Activated T-helper 1 cell treated with anti-CD3 and anti-CD28 coated beads, Interleukin-12 subunit alpha, Interleukin-12 subunit beta, Interleukin-2, Interleukin-4 antibody, amounts not matched to agents 30 ng/mL and 10 ng/mL and 1 ng/mL, durations not matched to agents 14 hours and 24 hours and 36 hours (primary cell): ENCODE data around the gene COL4A2. TPM values are rescaled to one million over a fixed set of nuclear protein-coding genes. Genes with fewer than 3 reads are reported as not detected.

Source experiments
- DNase-seq: peaks from one replicate; pipeline ENCODE4 v3.0.0; 2021; ENCODE audit warnings: low spot score
- H3K27ac Mint-ChIP-seq: one replicate; pipeline ENCODE4 v1.8.0; 2021; ENCODE audit warnings: mild to moderate bottlenecking, mixed read lengths
- H3K27me3 Mint-ChIP-seq: one replicate; pipeline ENCODE4 v1.8.0; 2022; ENCODE audit warnings: mild to moderate bottlenecking, moderate library complexity, mixed read lengths; ENCODE audit not compliant: insufficient read depth
- H3K36me3 Mint-ChIP-seq: one replicate; pipeline ENCODE4 v1.8.0; 2021; ENCODE audit warnings: low read depth, mixed read lengths
- H3K4me1 Mint-ChIP-seq: one replicate; pipeline ENCODE4 v1.8.0; 2021; ENCODE audit warnings: low read depth, mixed read lengths
- H3K4me3 Mint-ChIP-seq: one replicate; pipeline ENCODE4 v1.8.0; 2021; ENCODE audit warnings: mild to moderate bottlenecking, moderate library complexity, mixed read lengths
- H3K9me3 Mint-ChIP-seq: one replicate; pipeline ENCODE4 v1.8.0; 2021; ENCODE audit warnings: mixed read lengths
- intact Hi-C: fragments of 100-400 bp; cut with micrococcal nuclease; formaldehyde crosslinking; loops from one replicate; pipeline ENCODE4 v1.15.1; 2024
- total RNA-seq: library from RNA; stranded (reverse); gene quantifications from 2 replicates; pipeline ENCODE4 v1.2.3, GENCODE V29; 2022

Gene COL4A2
- total RNA-seq, 1 donor from 2014 or later = not detected

- no peaks in the 10 kb centered on the region for H3K4me1 Mint-ChIP-seq
- H3K27ac Mint-ChIP-seq = no peak overlapping the region
- no peak overlapping the region for H3K4me3 Mint-ChIP-seq
- intact Hi-C loops = no loop called here
- DNase-seq = no peak
- no peaks in the 10 kb centered on the region for H3K9me3 Mint-ChIP-seq
- no peaks in the 10 kb centered on the region for H3K36me3 Mint-ChIP-seq
- peaks cover 33% of the 10 kb centered on the region for H3K27me3 Mint-ChIP-seq
Measured at GRCh38 chr13:110374431-110375370, 67.6 kb downstream of the COL4A2 start.

GRCh38 chr13:110376120-110376519, 69.0 kb downstream of the COL4A2 start:
- Mint-ChIP-seq H3K27me3 (peaks cover 32% of the 10 kb centered on the region), H3K9me3 (peaks cover 8% of the 10 kb centered on the region), H3K27ac (no peak overlapping the region), H3K36me3 (no peaks in the 10 kb centered on the region), H3K4me3 (no peak overlapping the region), H3K4me1 (peaks cover 6% of the 10 kb centered on the region)
- DNase-seq = no peak
- intact Hi-C loops = no loop called here

GRCh38 chr13:110377178-110377825, 70.2 kb downstream of the COL4A2 start:
- H3K4me3 Mint-ChIP-seq = no peak overlapping the region
- no peaks in the 10 kb centered on the region for H3K36me3 Mint-ChIP-seq

GRCh38 chr13:110377826-110378201, 70.7 kb downstream of the COL4A2 start:
- H3K27me3 Mint-ChIP-seq = peaks cover 24% of the 10 kb centered on the region
- H3K4me1 Mint-ChIP-seq = peaks cover 12% of the 10 kb centered on the region
- H3K9me3 Mint-ChIP-seq = peaks cover 18% of the 10 kb centered on the region
- no peak overlapping the region for H3K4me3 Mint-ChIP-seq
- no peak for DNase-seq
- no peaks in the 10 kb centered on the region for H3K36me3 Mint-ChIP-seq
- intact Hi-C loops = no loop called here
- H3K27ac Mint-ChIP-seq = no peak overlapping the region

More at GRCh38 chr13:110377178-110377825, 70.2 kb downstream of the COL4A2 start:
- Mint-ChIP-seq H3K4me1 (peaks cover 12% of the 10 kb centered on the region), H3K27me3 (peaks cover 27% of the 10 kb centered on the region), H3K27ac (no peak overlapping the region), H3K9me3 (peaks cover 18% of the 10 kb centered on the region)
- intact Hi-C loops = no loop called here
- DNase-seq = no peak

- Mint-ChIP-seq H3K9me3 (peaks cover 18% of the 10 kb centered on the region), H3K4me3 (no peak overlapping the region), H3K27me3 (peaks cover 17% of the 10 kb centered on the region), H3K27ac (no peak overlapping the region), H3K4me1 (peaks cover 12% of the 10 kb centered on the region), H3K36me3 (no peaks in the 10 kb centered on the region)
- intact Hi-C loops = no loop called here
- no peak for DNase-seq
Measured at GRCh38 chr13:110379358-110379757, 72.3 kb downstream of the COL4A2 start.

- peaks cover 22% of the 10 kb centered on the region for H3K9me3 Mint-ChIP-seq
- DNase-seq = no peak
- H3K27ac Mint-ChIP-seq = no peak overlapping the region
- intact Hi-C loops = no loop called here
- H3K4me1 Mint-ChIP-seq = peaks cover 12% of the 10 kb centered on the region
- no peaks in the 10 kb centered on the region for H3K36me3 Mint-ChIP-seq
- H3K4me3 Mint-ChIP-seq = no peak overlapping the region
- peaks cover 13% of the 10 kb centered on the region for H3K27me3 Mint-ChIP-seq
Measured at GRCh38 chr13:110379905-110380341, 72.8 kb downstream of the COL4A2 start.

- Mint-ChIP-seq H3K4me3 (no peak overlapping the region), H3K4me1 (peaks cover 12% of the 10 kb centered on the region), H3K9me3 (peaks cover 22% of the 10 kb centered on the region), H3K36me3 (no peaks in the 10 kb centered on the region), H3K27ac (peak overlapping the region; percentile 18), H3K27me3 (peaks cover 10% of the 10 kb centered on the region)
- intact Hi-C loops = no loop called here
- DNase-seq = no peak
Measured at GRCh38 chr13:110380359-110381028, 73.4 kb downstream of the COL4A2 start.

GRCh38 chr13:110381029-110381360, 73.9 kb downstream of the COL4A2 start:
- Mint-ChIP-seq H3K27me3 (peaks cover 10% of the 10 kb centered on the region), H3K36me3 (no peaks in the 10 kb centered on the region), H3K27ac (peak overlapping the region; percentile 55), H3K4me3 (no peak overlapping the region), H3K9me3 (peaks cover 22% of the 10 kb centered on the region), H3K4me1 (peaks cover 12% of the 10 kb centered on the region)
- no peak for DNase-seq
- intact Hi-C loops = no loop called here

- no peak overlapping the region for H3K27ac Mint-ChIP-seq
- H3K4me1 Mint-ChIP-seq = peaks cover 12% of the 10 kb centered on the region
- intact Hi-C loops = loop anchor here (2.0 kb wide), 1 partner anchor 23 kb away; no protein-coding TSS in a partner anchor
- peaks cover 22% of the 10 kb centered on the region for H3K9me3 Mint-ChIP-seq
- H3K4me3 Mint-ChIP-seq = no peak overlapping the region
- H3K27me3 Mint-ChIP-seq = peaks cover 8% of the 10 kb centered on the region
- DNase-seq = no peak
- H3K36me3 Mint-ChIP-seq = no peaks in the 10 kb centered on the region
Measured at GRCh38 chr13:110382229-110382628, 75.1 kb downstream of the COL4A2 start.

- no peak for DNase-seq
- Mint-ChIP-seq H3K4me1 (peaks cover 14% of the 10 kb centered on the region), H3K27me3 (peaks cover 8% of the 10 kb centered on the region), H3K27ac (no peak overlapping the region), H3K36me3 (no peaks in the 10 kb centered on the region), H3K9me3 (peaks cover 22% of the 10 kb centered on the region), H3K4me3 (no peak overlapping the region)
- intact Hi-C loops = loop anchor here (2.0 kb wide), 1 partner anchor 22 kb away; no protein-coding TSS in a partner anchor
Measured at GRCh38 chr13:110382830-110383229, 75.7 kb downstream of the COL4A2 start.

GRCh38 chr13:110387451-110388107, 80.5 kb downstream of the COL4A2 start:
- intact Hi-C loops = no loop called here
- H3K27ac Mint-ChIP-seq = no peak overlapping the region
- peaks cover 13% of the 10 kb centered on the region for H3K27me3 Mint-ChIP-seq
- peaks cover 8% of the 10 kb centered on the region for H3K9me3 Mint-ChIP-seq
- DNase-seq = peak; percentile 2
- no peaks in the 10 kb centered on the region for H3K36me3 Mint-ChIP-seq
- H3K4me3 Mint-ChIP-seq = no peak overlapping the region
- H3K4me1 Mint-ChIP-seq = peaks cover 5% of the 10 kb centered on the region

- H3K27ac Mint-ChIP-seq = no peak overlapping the region
- no peak for DNase-seq
- intact Hi-C loops = no loop called here
- no peaks in the 10 kb centered on the region for H3K36me3 Mint-ChIP-seq
- H3K4me3 Mint-ChIP-seq = no peak overlapping the region
- peaks cover 8% of the 10 kb centered on the region for H3K9me3 Mint-ChIP-seq
- H3K27me3 Mint-ChIP-seq = peaks cover 18% of the 10 kb centered on the region
- H3K4me1 Mint-ChIP-seq = peaks cover 5% of the 10 kb centered on the region
Measured at GRCh38 chr13:110388108-110388943, 81.2 kb downstream of the COL4A2 start.
